WTC11 (cell line): ENCODE results near the gene ZNF175. TPM values are rescaled to one million over a fixed set of nuclear protein-coding genes. Genes with fewer than 3 reads are reported as not detected.

Source experiments
- total RNA-seq: library from RNA; stranded (reverse); gene quantifications from 3 replicates; pipeline ENCODE4 v1.2.3, GENCODE V29; 2021

Gene ZNF175
- total RNA-seq, 1 experiment from 2014 or later, result 10.9 TPM

Other genes starting within 250 kb of the ZNF175 start
- gene VSIG10L, start 229.1 kb upstream of the ZNF175 start, total RNA-seq, result 11.6 to 14.1 TPM (median 14.1 TPM) in 3 replicates
- gene ETFB, start 204.9 kb upstream of the ZNF175 start, total RNA-seq, result 60.6 to 63.8 TPM (median 62.1 TPM) in 3 replicates
- gene CLDND2, start 202.3 kb upstream of the ZNF175 start, total RNA-seq, result 1.7 to 2.1 TPM (median 1.9 TPM) in 3 replicates
- gene NKG7, start 198.6 kb upstream of the ZNF175 start, total RNA-seq, result 0.53 to 0.63 TPM in 2 of 3 replicates, not detected in the other
- not detected in 3 replicates for gene LIM2, start 183.3 kb upstream of the ZNF175 start, total RNA-seq
- gene C19orf84, start 180.7 kb upstream of the ZNF175 start, total RNA-seq, result 2.9 to 6.1 TPM (median 5.7 TPM) in 3 replicates
- gene SIGLEC10, start 153.6 kb upstream of the ZNF175 start, total RNA-seq, result 0.44 TPM in 1 of 3 replicates, not detected in the others
- gene SIGLEC8, start 112.8 kb upstream of the ZNF175 start, total RNA-seq, result not detected in 3 replicates
- gene CEACAM18, start 92.7 kb upstream of the ZNF175 start, total RNA-seq, result not detected in 3 replicates
- gene SIGLEC12, start 69.5 kb upstream of the ZNF175 start, total RNA-seq, result not detected in 3 replicates
- gene SIGLEC6, start 39.6 kb upstream of the ZNF175 start, total RNA-seq, result 0.25 to 0.57 TPM (median 0.37 TPM) in 3 replicates
- 0.15 TPM in 1 of 3 replicates, not detected in the others for gene SIGLEC5, start 59.1 kb downstream of the ZNF175 start, total RNA-seq
- gene SIGLEC14, start 75.5 kb downstream of the ZNF175 start, total RNA-seq, result not detected in 3 replicates
- 9.3 to 13.3 TPM (median 9.8 TPM) in 3 replicates for gene SPACA6, start 122.0 kb downstream of the ZNF175 start, total RNA-seq
- gene HAS1, start 152.7 kb downstream of the ZNF175 start, total RNA-seq, result 0.73 to 1.0 TPM (median 1.0 TPM) in 3 replicates
- 0.72 TPM in 1 of 3 replicates, not detected in the others for gene FPR1, start 180.6 kb downstream of the ZNF175 start, total RNA-seq
- 0.30 to 0.71 TPM (median 0.31 TPM) in 3 replicates for gene FPR2, start 189.9 kb downstream of the ZNF175 start, total RNA-seq
- not detected in 3 replicates for gene FPR3, start 223.9 kb downstream of the ZNF175 start, total RNA-seq